SK-N-SH (cell line): ENCODE data around the gene SH3BP1. TPM values are rescaled to one million over a fixed set of nuclear protein-coding genes. Genes with fewer than 3 reads are reported as not detected.
A peak's percentile ranks its signal among the peaks of the same experiment; 100 is the strongest.

Experiments used
- CTCF ChIA-PET: fragments of 300-600, 350-600 bp; formaldehyde crosslinking; extraction: SDS; loops from one replicate; lab custom pipeline; 2021; lab: Yijun Ruan, JAX
- POLR2A ChIA-PET: fragments of 350-600 bp; sonication (Branson Sonifier 250); formaldehyde crosslinking; extraction: SDS; loops from one replicate; lab custom pipeline; 2020; ENCODE audit warnings: antibody characterized with exemption, inconsistent platforms; lab: Yijun Ruan, JAX
- DNase-seq: peaks from one replicate; pipeline ENCODE4 v3.0.0; 2012
- H2AFZ ChIP-seq: fragments of 200-600 bp; sonication (generic); 2 replicates; pipeline ENCODE4 v1.8.1; 2016; ENCODE audit warnings: antibody characterized with exemption, mild to moderate bottlenecking, low read depth
- H3F3A ChIP-seq: fragments of 200-600 bp; sonication (generic); replicated peaks from 2 replicates; pipeline ENCODE3; 2016; ENCODE audit warnings: antibody characterized with exemption, mild to moderate bottlenecking; ENCODE audit not compliant: insufficient read depth
- H3K27ac ChIP-seq, 2 experiments: fragments of 200-500 bp in 1 of 2; fragments of 200-600 bp in 1 of 2; sonication (Bioruptor generic) in 1 of 2; sonication (generic), shearing (Covaris generic) in 1 of 2; 2 replicates each; pipeline versions ENCODE4 v1.5.1 to v1.6.1; 2014 to 2016; ENCODE audit warnings: low read depth in 2 of 2, inconsistent platforms in 1 of 2, low read length in 1 of 2, mild to moderate bottlenecking in 1 of 2, mixed read lengths in 1 of 2
- H3K27me3 ChIP-seq: fragments of 200-600 bp; sonication (generic), shearing (Covaris generic); 2 replicates; pipeline ENCODE4 v1.6.1; 2016; ENCODE audit warnings: mixed run types; ENCODE audit not compliant: insufficient read depth
- H3K36me3 ChIP-seq, 2 experiments: fragments of 200-500 bp in 1 of 2; fragments of 200-600 bp in 1 of 2; sonication (Bioruptor generic) in 1 of 2; sonication (generic) in 1 of 2; replicated peaks in 1 of 2; 2 replicates each; pipeline versions ENCODE3 to v1.5.1; 2014 to 2016; ENCODE audit warnings: low read length in 1 of 2, mild to moderate bottlenecking in 1 of 2; ENCODE audit not compliant: insufficient read depth in 2 of 2, control insufficient read depth in 1 of 2
- H3K4me1 ChIP-seq, 2 experiments: fragments of 200-500 bp in 1 of 2; fragments of 200-600 bp in 1 of 2; sonication (Bioruptor generic) in 1 of 2; sonication (generic), shearing (Covaris generic) in 1 of 2; 2 replicates each; pipeline versions ENCODE4 v1.5.1 to v1.6.1; 2014 to 2016; ENCODE audit warnings: low read depth in 1 of 2, low read length in 1 of 2, mixed run types in 1 of 2; ENCODE audit not compliant: insufficient read depth in 2 of 2, control insufficient read depth in 1 of 2
- H3K4me2 ChIP-seq: fragments of 200-600 bp; sonication (generic), shearing (Covaris generic); 2 replicates; pipeline ENCODE4 v1.6.1; 2017; ENCODE audit warnings: mixed run types
- H3K4me3 ChIP-seq, 2 experiments: fragments of 200-500 bp in 1 of 2; fragments of 200-600 bp in 1 of 2; sonication (Bioruptor generic) in 1 of 2; sonication (generic), shearing (Covaris generic) in 1 of 2; 2 replicates each; pipeline versions ENCODE4 v1.5.1 to v1.8.1; 2014 to 2016; ENCODE audit warnings: low read depth in 2 of 2, inconsistent platforms in 1 of 2, low read length in 1 of 2, mild to moderate bottlenecking in 1 of 2, mixed read lengths in 1 of 2, moderate library complexity in 1 of 2
- H3K79me2 ChIP-seq: fragments of 200-600 bp; sonication (generic); 2 replicates; pipeline ENCODE4 v1.8.1; 2017; ENCODE audit warnings: mild to moderate bottlenecking; ENCODE audit not compliant: insufficient read depth
- H3K9ac ChIP-seq: fragments of 200-600 bp; sonication (generic); 2 replicates; pipeline ENCODE4 v1.6.1; 2017; ENCODE audit warnings: mixed run types
- H3K9me2 ChIP-seq: fragments of 200-600 bp; sonication (generic); 2 replicates; pipeline ENCODE4 v1.6.1; 2017; ENCODE audit warnings: mixed run types
- H3K9me3 ChIP-seq: fragments of 200-600 bp; sonication (generic); 2 replicates; pipeline ENCODE4 v1.6.1; 2017; ENCODE audit warnings: mixed run types, mild to moderate bottlenecking, moderate library complexity
- H4K20me1 ChIP-seq: fragments of 200-600 bp; sonication (generic); 2 replicates; pipeline ENCODE4 v1.6.1; 2017; ENCODE audit warnings: mild to moderate bottlenecking, mixed run types; ENCODE audit not compliant: insufficient read depth
- ELF1 ChIP-seq: IDR thresholded peaks from 2 replicates; pipeline ENCODE4 v1.4.0; 2012
- FOXJ3 ChIP-seq: sonication (generic); formaldehyde crosslinking; IDR thresholded peaks from 2 replicates; pipeline ENCODE4 v1.5.1; 2020; ENCODE audit warnings: mild to moderate bottlenecking, missing genetic modification reagents
- JUND ChIP-seq: IDR thresholded peaks from 2 replicates; pipeline ENCODE4 v1.4.0; 2012
- NFIC ChIP-seq: IDR thresholded peaks from 2 replicates; pipeline ENCODE4 v1.4.0; 2012; ENCODE audit warnings: borderline replicate concordance
- RCOR1 ChIP-seq: fragments of 150-350 bp; IDR thresholded peaks from 2 replicates; pipeline ENCODE4 v1.6.1; 2017; ENCODE audit warnings: antibody characterized with exemption, low read length
- RFX5 ChIP-seq: IDR thresholded peaks from 2 replicates; pipeline ENCODE4 v1.6.1; 2012; ENCODE audit warnings: mild to moderate bottlenecking, improper control_type of control experiment, low read length
- SMC3 ChIP-seq: IDR thresholded peaks from 2 replicates; pipeline ENCODE4 v1.6.1; 2012; ENCODE audit warnings: low read depth, low read length, improper control_type of control experiment
- USF2 ChIP-seq: fragments of 150-350 bp; IDR thresholded peaks from 2 replicates; pipeline ENCODE4 v1.6.1; 2017; ENCODE audit warnings: antibody characterized with exemption, low read length, low read depth, borderline replicate concordance
- WGBS: methylation state at CpG from one replicate; pipeline ENCODE4 v1.1.6; 2017; ENCODE audit warnings: low lambda C conversion rate; 5-methylcytosine and 5-hydroxymethylcytosine counted together
- polyA plus RNA-seq, 3 experiments: library from polyadenylated mRNA; depleted of rRNA; stranded (reverse); fragments of >200 nt; gene quantifications; 2 replicates each; pipeline ENCODE4 v1.2.3, GENCODE V29; 2012
- TF ChIP-seq, protein P1 (sequence below): fragments of 200-600 bp; sonication (generic); IDR thresholded peaks from 2 replicates; pipeline ENCODE4 v1.6.1; 2017; ENCODE audit warnings: antibody characterized with exemption, mild to moderate bottlenecking, moderate library complexity
- TF ChIP-seq, protein P2 (sequence below): IDR thresholded peaks from 2 replicates; pipeline ENCODE4 v1.4.0; 2012; ENCODE audit warnings: low read depth

The SH3BP1 gene
- polyA plus RNA-seq, 1 of the 3 experiments (the other 2 are of a cell fraction), result 8.9 TPM

- POLR2A ChIA-PET, result interaction anchor here (0.7 to 2.8 kb wide), 4 partner anchors 10 to 271 kb away, joined by 3 to 12 read pairs (median 4); partner anchors contain the start of gene PDXP
- TF ChIP-seq, protein P1, sequence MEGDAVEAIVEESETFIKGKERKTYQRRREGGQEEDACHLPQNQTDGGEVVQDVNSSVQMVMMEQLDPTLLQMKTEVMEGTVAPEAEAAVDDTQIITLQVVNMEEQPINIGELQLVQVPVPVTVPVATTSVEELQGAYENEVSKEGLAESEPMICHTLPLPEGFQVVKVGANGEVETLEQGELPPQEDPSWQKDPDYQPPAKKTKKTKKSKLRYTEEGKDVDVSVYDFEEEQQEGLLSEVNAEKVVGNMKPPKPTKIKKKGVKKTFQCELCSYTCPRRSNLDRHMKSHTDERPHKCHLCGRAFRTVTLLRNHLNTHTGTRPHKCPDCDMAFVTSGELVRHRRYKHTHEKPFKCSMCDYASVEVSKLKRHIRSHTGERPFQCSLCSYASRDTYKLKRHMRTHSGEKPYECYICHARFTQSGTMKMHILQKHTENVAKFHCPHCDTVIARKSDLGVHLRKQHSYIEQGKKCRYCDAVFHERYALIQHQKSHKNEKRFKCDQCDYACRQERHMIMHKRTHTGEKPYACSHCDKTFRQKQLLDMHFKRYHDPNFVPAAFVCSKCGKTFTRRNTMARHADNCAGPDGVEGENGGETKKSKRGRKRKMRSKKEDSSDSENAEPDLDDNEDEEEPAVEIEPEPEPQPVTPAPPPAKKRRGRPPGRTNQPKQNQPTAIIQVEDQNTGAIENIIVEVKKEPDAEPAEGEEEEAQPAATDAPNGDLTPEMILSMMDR, result peak; percentile 21; the same call in 1 of the 2 replicates
- TF ChIP-seq JUND (no peak), SMC3 (no peak), RCOR1 (no peak), NFIC (no peak), USF2 (no peak), RFX5 (no peak)
- TF ChIP-seq, protein P2, sequence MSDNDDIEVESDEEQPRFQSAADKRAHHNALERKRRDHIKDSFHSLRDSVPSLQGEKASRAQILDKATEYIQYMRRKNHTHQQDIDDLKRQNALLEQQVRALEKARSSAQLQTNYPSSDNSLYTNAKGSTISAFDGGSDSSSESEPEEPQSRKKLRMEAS, result no peak
- no peak overlapping the region for H3K9ac ChIP-seq
These were observed 3.1 kb upstream of the SH3BP1 start for GRCh38 chr22:37636186-37636948.

DNA sequence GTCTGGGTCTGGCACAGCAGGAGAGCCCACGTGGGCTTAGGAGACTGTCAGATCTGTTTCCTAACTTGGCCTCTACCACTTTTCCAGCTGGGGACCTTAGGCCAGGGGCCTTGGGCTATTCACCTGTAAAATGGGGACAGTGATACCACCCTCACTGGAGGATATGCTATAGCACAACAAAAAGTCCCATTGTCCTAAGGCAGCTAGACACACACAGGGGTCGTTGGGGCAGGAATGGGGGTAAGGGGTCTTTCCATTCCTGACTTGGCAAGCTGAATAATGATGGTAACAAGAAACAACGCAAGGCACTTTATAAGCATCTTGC, 2.6 kb upstream of the SH3BP1 start:
- no peak overlapping the region; the same call in 1 of the 2 replicates for H3K4me2 ChIP-seq
- peaks cover 27 to 69% of the 10 kb centered on the region in 2 experiments for H3K4me1 ChIP-seq
- no peaks in the 10 kb centered on the region for H4K20me1 ChIP-seq
- H3K9me2 ChIP-seq, result no peaks in the 10 kb centered on the region
- no peak overlapping the region for H3K9ac ChIP-seq
- CTCF ChIA-PET, result interaction anchor here (1.0 to 34.3 kb wide), 8 partner anchors 9 to 98 kb away, joined by 3 to 898 read pairs (median 6); partner anchors contain the start of genes LGALS1, NOL12 and PDXP
- POLR2A ChIA-PET, result interaction anchor here (1.0 to 2.0 kb wide), 2 partner anchors 10 to 22 kb away, joined by 3 to 6 read pairs; partner anchors contain the start of gene PDXP
- peaks cover 7% of the 10 kb centered on the region; the same call in 1 of the 2 replicates for H3K79me2 ChIP-seq
- TF ChIP-seq JUND (no peak), ELF1 (no peak), FOXJ3 (CRISPR knock-in tag) (no peak)
- peaks cover 0 to 3% of the 10 kb centered on the region in 2 experiments for H3K36me3 ChIP-seq
- no peak overlapping the region for H2AFZ ChIP-seq
- peaks cover 18% of the 10 kb centered on the region for H3F3A ChIP-seq
- 72% methylated on average over 2 of the region's 3 CpGs for WGBS
- H3K4me3 ChIP-seq, result no peak overlapping the region
- H3K27me3 ChIP-seq, result no peaks in the 10 kb centered on the region
- peak overlapping the region in 1 of 2 experiments; percentile 51; a peak in 1 of 4 replicates for H3K27ac ChIP-seq
- no peaks in the 10 kb centered on the region for H3K9me3 ChIP-seq
- no peak for DNase-seq

More at GRCh38 chr22:37636186-37636948, 3.1 kb upstream of the SH3BP1 start:
- H3K36me3 ChIP-seq, result peaks cover 0 to 4% of the 10 kb centered on the region in 2 experiments
- no peaks in the 10 kb centered on the region for H3K9me3 ChIP-seq
- no peak overlapping the region for H3K4me3 ChIP-seq
- no peak overlapping the region; the same call in 1 of the 2 replicates for H3K4me2 ChIP-seq
- no peaks in the 10 kb centered on the region for H3K9me2 ChIP-seq
- peaks cover 27 to 69% of the 10 kb centered on the region in 2 experiments for H3K4me1 ChIP-seq
- peaks cover 14% of the 10 kb centered on the region for H3F3A ChIP-seq
- DNase-seq, result no peak
- H3K27ac ChIP-seq, result peak overlapping the region in 1 of 2 experiments; percentile 51; a peak in 1 of 4 replicates
- H2AFZ ChIP-seq, result no peak overlapping the region
- CTCF ChIA-PET, result interaction anchor here (1.1 to 34.3 kb wide), 7 partner anchors 8 to 99 kb away, joined by 4 to 898 read pairs (median 7); partner anchors contain the start of genes LGALS1, NOL12 and PDXP
- H3K79me2 ChIP-seq, result peaks cover 7% of the 10 kb centered on the region; the same call in 1 of the 2 replicates
- H4K20me1 ChIP-seq, result no peaks in the 10 kb centered on the region
- no peaks in the 10 kb centered on the region for H3K27me3 ChIP-seq
- WGBS, result 77% methylated on average over 4 of the region's 6 CpGs
